ENCODE measurements around the gene MEF2C. TPM values are rescaled to one million over a fixed set of nuclear protein-coding genes. Genes with fewer than 3 reads are reported as not detected.

Gene MEF2C
- total RNA-seq, 5 donors from 2014 or later (not counting 1 experiment from before 2014, with no cell fraction given), result 2.5 to 9.4 (median 4.4) TPM

DNA sequence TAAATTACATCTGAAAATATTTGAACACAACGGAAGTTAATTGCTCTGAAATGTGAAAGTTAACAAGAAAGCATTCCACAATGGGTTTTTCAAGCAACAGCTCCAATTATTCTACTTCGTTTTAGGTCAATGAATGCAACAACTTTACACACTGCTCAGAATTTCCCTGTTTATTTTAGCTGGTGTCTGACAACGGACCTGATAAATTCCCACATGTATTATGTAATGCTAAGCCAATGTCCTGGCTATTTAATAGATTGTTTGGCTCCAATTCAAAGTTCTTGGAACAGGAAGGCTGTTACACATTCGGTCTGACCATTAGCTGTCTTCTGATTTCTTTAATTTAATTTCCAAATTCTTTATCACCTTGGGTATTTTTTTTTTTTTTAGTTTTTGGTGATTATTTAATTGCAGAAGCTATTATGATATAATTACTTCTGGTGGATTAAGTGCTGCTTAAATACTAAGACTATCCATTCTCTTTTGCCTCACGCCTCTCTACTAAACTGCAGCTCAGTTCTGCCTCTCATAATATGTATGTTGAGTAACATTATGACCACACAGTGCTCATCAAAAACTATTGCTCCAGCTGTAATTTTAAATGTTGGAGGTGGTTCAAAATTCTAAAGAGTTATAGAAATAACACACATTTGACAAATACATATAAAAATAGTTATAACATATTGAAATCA lies 57.9 kb downstream of the MEF2C start:
- Mint-ChIP-seq H3K27me3 (peaks cover 2 to 8% of the 10 kb centered on the region in 2 donors), H3K4me3 (no peak overlapping the region), H3K36me3 (no peaks in the 10 kb centered on the region), H3K27ac (no peak overlapping the region), H3K9me3 (no peaks in the 10 kb centered on the region), H3K4me1 (peaks cover 33 to 40% (median 38%) of the 10 kb centered on the region in 3 donors)
- Histone ChIP-seq H3K4me3 (ENCODE audit: control insufficient read depth in 1 of 2, extremely low read depth in 1 of 2, low read length in 1 of 2) (no peak overlapping the region), H3K27ac (ENCODE audit: low read length) (no peak overlapping the region), H3K9me3 (no peaks in the 10 kb centered on the region), H3K27me3 (replicated peaks in 1 of 2; ENCODE audit: control insufficient read depth in 2 of 2, extremely low read depth in 1 of 2, insufficient read depth in 2 of 2, low read length in 1 of 2) (no peaks in the 10 kb centered on the region), H3K4me1 (ENCODE audit: control insufficient read depth in 1 of 2, extremely low read depth in 1 of 2, insufficient read depth in 2 of 2, low read length in 2 of 2) (peaks cover 4 to 30% of the 10 kb centered on the region in 2 experiments), H3K36me3 (ENCODE audit: control insufficient read depth in 2 of 2, extremely low read depth in 1 of 2, insufficient read depth in 1 of 2, low read length in 1 of 2) (no peaks in the 10 kb centered on the region)
- WGBS (ENCODE audit: insufficient coverage), result no CpG with 5 or more reads among the region's 5 CpGs
- ChIA-PET CTCF (no interaction called here), POLR2A (interaction anchor here in 1 of 2 donors (0.6 kb wide), 2 partner anchors 286 to 1163 kb away, joined by 3 read pairs; no protein-coding TSS in a partner anchor)
- ATAC-seq (replicated peaks in 1 of 4), result no peak
- DNase-seq, result no peak

DNA sequence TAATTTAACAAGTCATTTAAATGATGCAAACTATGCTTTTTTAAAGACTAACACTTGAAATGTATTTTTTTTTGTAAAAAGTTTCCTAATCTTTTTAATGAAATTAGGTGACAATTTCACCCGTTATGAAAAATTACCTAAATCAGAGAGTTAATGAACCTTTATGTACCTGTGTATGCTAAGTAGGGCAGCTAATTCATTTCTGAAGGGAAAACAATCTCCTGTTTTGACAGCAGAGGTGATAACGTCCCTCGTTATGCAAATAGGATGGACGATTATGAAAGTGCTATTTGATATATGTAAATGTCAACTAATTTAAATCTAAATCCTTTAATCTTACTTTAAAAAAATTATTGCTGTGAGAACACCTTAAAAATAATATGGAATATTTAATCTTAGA lies 58.8 kb downstream of the MEF2C start:
- ATAC-seq (replicated peaks in 1 of 4), result no peak
- WGBS (ENCODE audit: insufficient coverage), result no CpG with 5 or more reads among the region's 4 CpGs
- no peaks in the 10 kb centered on the region for H3K36me3 ChIP-seq (ENCODE audit: control insufficient read depth in 2 of 2, extremely low read depth in 1 of 2, insufficient read depth in 1 of 2, low read length in 1 of 2)
- H3K4me3 ChIP-seq (ENCODE audit: control insufficient read depth in 1 of 2, extremely low read depth in 1 of 2, low read length in 1 of 2), result no peak overlapping the region
- no peak overlapping the region for H3K4me3 Mint-ChIP-seq
- no peaks in the 10 kb centered on the region for H3K9me3 ChIP-seq
- no peaks in the 10 kb centered on the region for H3K27me3 ChIP-seq (replicated peaks in 1 of 2; ENCODE audit: control insufficient read depth in 2 of 2, extremely low read depth in 1 of 2, insufficient read depth in 2 of 2, low read length in 1 of 2)
- H3K4me1 ChIP-seq (ENCODE audit: control insufficient read depth in 1 of 2, extremely low read depth in 1 of 2, insufficient read depth in 2 of 2, low read length in 2 of 2), result peaks cover 4 to 24% of the 10 kb centered on the region in 2 experiments
- DNase-seq, result no peak
- H3K4me1 Mint-ChIP-seq, result peaks cover 25 to 31% (median 30%) of the 10 kb centered on the region in 3 donors
- ChIA-PET CTCF (interaction anchor here in 1 of 2 donors (1.0 kb wide), 1 partner anchor 13 kb away, joined by 3 read pairs; no protein-coding TSS in a partner anchor), POLR2A (interaction anchor here in 1 of 2 donors (0.6 kb wide), 1 partner anchor 1704 kb away, joined by 3 read pairs; no protein-coding TSS in a partner anchor)
- H3K36me3 Mint-ChIP-seq, result no peaks in the 10 kb centered on the region
- no peaks in the 10 kb centered on the region for H3K9me3 Mint-ChIP-seq
- H3K27ac Mint-ChIP-seq, result no peak overlapping the region
- H3K27me3 Mint-ChIP-seq, result peaks cover 2 to 8% of the 10 kb centered on the region in 2 donors
- H3K27ac ChIP-seq (ENCODE audit: low read length), result no peak overlapping the region

GRCh38 chr5:88823201-88823600 lies 59.8 kb downstream of the MEF2C start:
- no peak overlapping the region for H3K27ac ChIP-seq (ENCODE audit: low read length)
- no CpG with 5 or more reads among the region's 1 CpG for WGBS (ENCODE audit: insufficient coverage)
- no peaks in the 10 kb centered on the region for H3K27me3 ChIP-seq (replicated peaks in 1 of 2; ENCODE audit: control insufficient read depth in 2 of 2, extremely low read depth in 1 of 2, insufficient read depth in 2 of 2, low read length in 1 of 2)
- POLR2A ChIA-PET, result interaction anchor here in 1 of 2 donors (0.6 kb wide), 1 partner anchor 11 kb away, joined by 3 read pairs; no protein-coding TSS in a partner anchor
- Mint-ChIP-seq H3K36me3 (no peaks in the 10 kb centered on the region), H3K27me3 (peaks cover 2 to 8% of the 10 kb centered on the region in 2 donors), H3K9me3 (no peaks in the 10 kb centered on the region), H3K27ac (no peak overlapping the region), H3K4me1 (peaks cover 17 to 23% (median 22%) of the 10 kb centered on the region in 3 donors), H3K4me3 (no peak overlapping the region)
- no peaks in the 10 kb centered on the region for H3K9me3 ChIP-seq
- peaks cover 4 to 14% of the 10 kb centered on the region in 2 experiments for H3K4me1 ChIP-seq (ENCODE audit: control insufficient read depth in 1 of 2, extremely low read depth in 1 of 2, insufficient read depth in 2 of 2, low read length in 2 of 2)
- CTCF ChIA-PET, result interaction anchor here in 1 of 2 donors (1.0 kb wide), 1 partner anchor 14 kb away, joined by 3 read pairs; no protein-coding TSS in a partner anchor
- ATAC-seq (replicated peaks in 1 of 4) (no peak), DNase-seq (no peak)
- H3K36me3 ChIP-seq (ENCODE audit: control insufficient read depth in 2 of 2, extremely low read depth in 1 of 2, insufficient read depth in 1 of 2, low read length in 1 of 2), result no peaks in the 10 kb centered on the region
- H3K4me3 ChIP-seq (ENCODE audit: control insufficient read depth in 1 of 2, extremely low read depth in 1 of 2, low read length in 1 of 2), result no peak overlapping the region

DNA sequence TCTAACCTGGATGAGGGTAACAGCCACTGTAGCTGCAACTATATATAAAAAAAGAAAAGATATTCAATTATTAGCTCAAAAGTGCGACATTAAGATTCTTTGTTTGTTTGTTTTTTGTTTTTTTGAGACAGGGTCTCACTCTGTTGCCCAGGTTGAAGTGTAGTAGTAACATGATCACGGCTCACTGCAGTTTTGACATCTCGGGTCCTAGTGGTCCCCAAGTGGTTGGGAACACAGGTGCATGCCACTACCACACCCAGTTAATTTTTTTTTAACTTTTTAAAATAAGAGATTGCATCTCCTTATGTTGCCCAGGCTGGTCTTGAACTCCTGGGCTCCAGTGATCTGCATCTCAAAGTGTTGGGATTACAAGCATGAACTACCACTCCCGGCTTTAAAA lies 61.8 kb downstream of the MEF2C start:
- H3K36me3 ChIP-seq (ENCODE audit: control insufficient read depth in 2 of 2, extremely low read depth in 1 of 2, insufficient read depth in 1 of 2, low read length in 1 of 2), result no peaks in the 10 kb centered on the region
- no peak for DNase-seq
- H3K9me3 ChIP-seq, result no peaks in the 10 kb centered on the region
- no peaks in the 10 kb centered on the region for H3K4me1 ChIP-seq (ENCODE audit: control insufficient read depth in 1 of 2, extremely low read depth in 1 of 2, insufficient read depth in 2 of 2, low read length in 2 of 2)
- CTCF ChIA-PET, result no interaction called here
- H3K27me3 ChIP-seq (replicated peaks in 1 of 2; ENCODE audit: control insufficient read depth in 2 of 2, extremely low read depth in 1 of 2, insufficient read depth in 2 of 2, low read length in 1 of 2), result no peaks in the 10 kb centered on the region
- POLR2A ChIA-PET, result no interaction called here
- H3K4me1 Mint-ChIP-seq, result peaks cover 0 to 5% (median 4%) of the 10 kb centered on the region in 3 donors
- no peaks in the 10 kb centered on the region for H3K36me3 Mint-ChIP-seq
- no peak overlapping the region for H3K4me3 ChIP-seq (ENCODE audit: control insufficient read depth in 1 of 2, extremely low read depth in 1 of 2, low read length in 1 of 2)
- no peaks in the 10 kb centered on the region for H3K9me3 Mint-ChIP-seq
- H3K27ac Mint-ChIP-seq, result no peak overlapping the region
- peaks cover 2 to 8% of the 10 kb centered on the region in 2 donors for H3K27me3 Mint-ChIP-seq
- H3K4me3 Mint-ChIP-seq, result no peak overlapping the region
- no CpG with 5 or more reads among the region's 4 CpGs for WGBS (ENCODE audit: insufficient coverage)
- no peak overlapping the region for H3K27ac ChIP-seq (ENCODE audit: low read length)
- ATAC-seq (replicated peaks in 1 of 4), result no peak

DNA sequence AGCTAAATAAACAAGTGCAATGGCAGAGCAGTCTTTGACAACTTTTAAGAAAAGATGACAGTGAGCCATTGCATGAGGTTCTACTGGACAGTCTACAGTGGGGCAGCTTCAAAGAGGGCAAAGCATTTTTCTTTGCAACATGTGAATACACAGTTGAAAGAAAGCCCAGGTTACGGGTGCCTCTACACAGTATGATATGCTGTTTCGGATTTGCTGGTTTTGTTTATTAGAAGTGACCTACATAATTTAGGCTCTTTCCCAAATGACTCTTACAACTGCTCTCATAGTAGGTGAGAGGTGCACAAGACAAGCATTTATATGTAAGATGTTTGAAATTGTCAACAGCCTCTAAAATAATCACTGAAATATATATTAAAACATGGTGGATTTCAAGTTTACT lies 62.4 kb downstream of the MEF2C start:
- peaks cover 2 to 11% of the 10 kb centered on the region in 2 donors for H3K27me3 Mint-ChIP-seq
- H3K27ac Mint-ChIP-seq, result no peak overlapping the region
- no peak overlapping the region for H3K4me3 ChIP-seq (ENCODE audit: control insufficient read depth in 1 of 2, extremely low read depth in 1 of 2, low read length in 1 of 2)
- ChIA-PET CTCF (interaction anchor here in 1 of 2 donors (0.6 kb wide), 1 partner anchor 272 kb away, joined by 4 read pairs; no protein-coding TSS in a partner anchor), POLR2A (no interaction called here)
- no peaks in the 10 kb centered on the region for H3K27me3 ChIP-seq (replicated peaks in 1 of 2; ENCODE audit: control insufficient read depth in 2 of 2, extremely low read depth in 1 of 2, insufficient read depth in 2 of 2, low read length in 1 of 2)
- H3K4me1 Mint-ChIP-seq, result peaks cover 0 to under 1% (median under 1%) of the 10 kb centered on the region in 3 donors
- H3K36me3 Mint-ChIP-seq, result no peaks in the 10 kb centered on the region
- no peak for DNase-seq
- no peak for ATAC-seq (replicated peaks in 1 of 4)
- no peaks in the 10 kb centered on the region for H3K36me3 ChIP-seq (ENCODE audit: control insufficient read depth in 2 of 2, extremely low read depth in 1 of 2, insufficient read depth in 1 of 2, low read length in 1 of 2)
- H3K9me3 Mint-ChIP-seq, result no peaks in the 10 kb centered on the region
- no peak overlapping the region for H3K27ac ChIP-seq (ENCODE audit: low read length)
- H3K4me1 ChIP-seq (ENCODE audit: control insufficient read depth in 1 of 2, extremely low read depth in 1 of 2, insufficient read depth in 2 of 2, low read length in 2 of 2), result no peaks in the 10 kb centered on the region
- no peaks in the 10 kb centered on the region for H3K9me3 ChIP-seq
- no peak overlapping the region for H3K4me3 Mint-ChIP-seq
- WGBS (ENCODE audit: insufficient coverage), result no CpG with 5 or more reads among the region's 2 CpGs

DNA sequence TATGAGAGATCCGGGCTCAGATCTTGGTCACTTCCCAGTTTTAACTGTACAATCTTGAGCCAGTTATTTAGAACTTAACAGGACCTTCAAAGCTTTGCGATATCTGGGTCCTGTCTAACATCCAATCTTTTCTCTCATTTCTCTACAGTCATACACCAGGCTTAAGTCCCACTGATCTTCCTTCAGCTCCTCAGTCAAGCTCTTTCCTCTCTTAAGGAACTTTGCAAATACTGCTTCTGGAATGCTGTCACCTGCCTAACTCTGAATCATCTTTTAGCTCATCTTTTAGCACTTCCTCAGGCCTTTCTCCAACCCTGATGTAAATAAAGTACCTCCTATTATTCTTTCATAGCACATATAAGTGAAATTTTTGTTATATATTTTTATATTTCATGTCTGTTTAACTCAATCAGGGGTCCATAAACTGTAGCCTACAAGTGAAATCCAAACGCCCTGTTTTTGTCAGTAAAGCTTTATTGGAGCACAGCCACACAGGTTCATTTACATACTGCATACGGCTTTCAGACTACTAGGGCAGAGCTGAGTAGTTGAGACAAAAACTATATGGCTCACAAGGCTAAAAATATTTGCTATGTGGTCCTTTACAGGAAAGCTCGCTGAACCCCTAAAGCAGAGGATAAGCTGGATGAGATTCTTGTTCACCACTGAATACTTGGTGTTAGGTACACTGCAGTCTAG lies 63.5 kb downstream of the MEF2C start:
- ChIA-PET POLR2A (no interaction called here), CTCF (no interaction called here)
- Histone ChIP-seq H3K36me3 (ENCODE audit: control insufficient read depth in 2 of 2, extremely low read depth in 1 of 2, insufficient read depth in 1 of 2, low read length in 1 of 2) (no peaks in the 10 kb centered on the region), H3K4me1 (ENCODE audit: control insufficient read depth in 1 of 2, extremely low read depth in 1 of 2, insufficient read depth in 2 of 2, low read length in 2 of 2) (no peaks in the 10 kb centered on the region), H3K9me3 (no peaks in the 10 kb centered on the region), H3K4me3 (ENCODE audit: control insufficient read depth in 1 of 2, extremely low read depth in 1 of 2, low read length in 1 of 2) (no peak overlapping the region), H3K27ac (ENCODE audit: low read length) (no peak overlapping the region), H3K27me3 (replicated peaks in 1 of 2; ENCODE audit: control insufficient read depth in 2 of 2, extremely low read depth in 1 of 2, insufficient read depth in 2 of 2, low read length in 1 of 2) (no peaks in the 10 kb centered on the region)
- DNase-seq, result no peak
- WGBS (ENCODE audit: insufficient coverage), result 94% methylated on average over 2 of the region's 5 CpGs
- H3K27me3 Mint-ChIP-seq, result peaks cover 2 to 11% of the 10 kb centered on the region in 2 donors
- H3K4me1 Mint-ChIP-seq, result no peaks in the 10 kb centered on the region
- no peak for ATAC-seq (replicated peaks in 1 of 4)
- no peaks in the 10 kb centered on the region for H3K9me3 Mint-ChIP-seq
- H3K27ac Mint-ChIP-seq, result no peak overlapping the region
- H3K36me3 Mint-ChIP-seq, result no peaks in the 10 kb centered on the region
- H3K4me3 Mint-ChIP-seq, result no peak overlapping the region

Measured in T-cell (primary cell).